ENCODE data around the gene MYL5.
"Not testable (repeated sequence)": the region's sequence is repeated elsewhere in the genome, so short reads cannot be mapped to it uniquely, and the experiment has no call there.

Gene MYL5

GRCh38 chr4:730511-730910, 56.2 kb downstream of the MYL5 start:
- no peak for DNase-seq

GRCh38 chr4:730946-731904, 56.9 kb downstream of the MYL5 start:
- DNase-seq: not testable (repeated sequence)
